Prostate gland (tissue), 2 donors: ENCODE data around the gene WNK1.

Source experiments
- CTCF ChIP-seq, 4 experiments: fragments of 200-600 bp in 2 of 4; fragments of 450-650 bp in 2 of 4; sonication (generic) in 2 of 4; IDR thresholded peaks; 1 replicate in 3 of 4; 2 replicates in 1 of 4; pipeline ENCODE4 v1.5.1; 2016 to 2019; ENCODE audit warnings: antibody characterized with exemption in 4 of 4, mild to moderate bottlenecking in 2 of 4, moderate library complexity in 2 of 4
- POLR2A ChIP-seq: fragments of 450-650 bp; IDR thresholded peaks from one replicate; pipeline ENCODE4 v1.6.1; 2016; ENCODE audit warnings: antibody characterized with exemption, mild to moderate bottlenecking

- TF ChIP-seq CTCF (IDR thresholded peaks at IDR 0.05) (no peak), POLR2A (no peak)
These were observed 84.6 kb downstream of the WNK1 start for GRCh38 chr12:836952-837351.
